Epithelial cell of proximal tubule (primary cell): ENCODE results near the gene PIGL. TPM values are rescaled to one million over a fixed set of nuclear protein-coding genes. Genes with fewer than 3 reads are reported as not detected.

Experiments used
- DNase-seq: peaks from one replicate; pipeline ENCODE4 v3.0.0-alpha.2; 2011; ENCODE audit warnings: low read depth
- H3K4me3 ChIP-seq: 2 replicates; pipeline ENCODE4 v1.5.1; 2011; ENCODE audit warnings: low read depth, mild to moderate bottlenecking, low read length
- total RNA-seq: library from RNA; depleted of rRNA; stranded (reverse); fragments of >200 nt; gene quantifications from 2 replicates; pipeline ENCODE4 v1.2.3, GENCODE V29; 2015
- TF ChIP-seq, protein P1 (sequence below): conservative IDR thresholded peaks from 2 replicates; pipeline ENCODE4 v1.5.1; 2012; ENCODE audit warnings: low read depth, mild to moderate bottlenecking, low read length

The PIGL gene
- total RNA-seq, 1 donor from 2014 or later, result 24.4 TPM

DNA sequence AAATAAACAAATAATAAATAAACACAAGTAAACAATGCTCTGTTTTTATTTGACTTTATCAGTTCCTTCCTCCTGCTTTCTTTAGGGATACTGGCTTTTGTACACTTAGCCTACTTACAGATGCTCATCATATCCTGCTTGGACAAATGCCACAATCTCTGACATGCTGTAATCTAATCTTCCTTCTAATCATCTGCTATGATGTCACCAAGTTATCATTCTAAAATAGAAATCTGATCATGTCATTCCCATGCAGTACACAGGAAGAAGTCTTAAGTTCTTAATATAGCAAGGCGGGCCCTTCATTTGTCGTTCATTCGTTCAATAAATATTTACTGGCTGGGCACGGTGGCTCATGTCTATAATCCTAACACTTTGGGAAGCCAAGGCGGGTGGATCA is 154.7 kb downstream of the PIGL start:
- DNase-seq, result no peak
- TF ChIP-seq, protein P1, sequence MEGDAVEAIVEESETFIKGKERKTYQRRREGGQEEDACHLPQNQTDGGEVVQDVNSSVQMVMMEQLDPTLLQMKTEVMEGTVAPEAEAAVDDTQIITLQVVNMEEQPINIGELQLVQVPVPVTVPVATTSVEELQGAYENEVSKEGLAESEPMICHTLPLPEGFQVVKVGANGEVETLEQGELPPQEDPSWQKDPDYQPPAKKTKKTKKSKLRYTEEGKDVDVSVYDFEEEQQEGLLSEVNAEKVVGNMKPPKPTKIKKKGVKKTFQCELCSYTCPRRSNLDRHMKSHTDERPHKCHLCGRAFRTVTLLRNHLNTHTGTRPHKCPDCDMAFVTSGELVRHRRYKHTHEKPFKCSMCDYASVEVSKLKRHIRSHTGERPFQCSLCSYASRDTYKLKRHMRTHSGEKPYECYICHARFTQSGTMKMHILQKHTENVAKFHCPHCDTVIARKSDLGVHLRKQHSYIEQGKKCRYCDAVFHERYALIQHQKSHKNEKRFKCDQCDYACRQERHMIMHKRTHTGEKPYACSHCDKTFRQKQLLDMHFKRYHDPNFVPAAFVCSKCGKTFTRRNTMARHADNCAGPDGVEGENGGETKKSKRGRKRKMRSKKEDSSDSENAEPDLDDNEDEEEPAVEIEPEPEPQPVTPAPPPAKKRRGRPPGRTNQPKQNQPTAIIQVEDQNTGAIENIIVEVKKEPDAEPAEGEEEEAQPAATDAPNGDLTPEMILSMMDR, result no peak

GRCh38 chr17:16374146-16374938 is 157.3 kb downstream of the PIGL start:
- no peak for DNase-seq
- H3K4me3 ChIP-seq, result no peak overlapping the region
- TF ChIP-seq, protein P1, result no peak

More for the DNA sequence above, 154.7 kb downstream of the PIGL start:
- no peak overlapping the region for H3K4me3 ChIP-seq

Other genes starting within 250 kb of the PIGL start
- 16.0 and 16.9 TPM in 2 replicates for gene ZSWIM7, start 217.5 kb upstream of the PIGL start, total RNA-seq
- 59.8 and 61.9 TPM in 2 replicates for gene TTC19, start 217.4 kb upstream of the PIGL start, total RNA-seq
- 65.8 and 86.0 TPM in 2 replicates for gene NCOR1, start 1.7 kb upstream of the PIGL start, total RNA-seq
- 91.3 and 144 TPM in 2 replicates for gene CENPV, start 136.3 kb downstream of the PIGL start, total RNA-seq
- gene UBB, start 163.9 kb downstream of the PIGL start, total RNA-seq, result 1,348 and 1,532 TPM in 2 replicates
- 8.5 and 28.4 TPM in 2 replicates for gene TRPV2, start 198.4 kb downstream of the PIGL start, total RNA-seq